Measurements from ENCODE around the gene FGD3.
"Not testable (repeated sequence)": the region's sequence is repeated elsewhere in the genome, so short reads cannot be mapped to it uniquely, and the experiment has no call there.

FGD3 gene

GRCh38 chr9:93010056-93010455 lies 62.7 kb downstream of the FGD3 start:
- no peak for DNase-seq (ENCODE audit: low spot score)

GRCh38 chr9:93010704-93011103 lies 63.4 kb downstream of the FGD3 start:
- no peak for DNase-seq (ENCODE audit: low spot score)

- DNase-seq (ENCODE audit: low spot score) = no peak
Measured at GRCh38 chr9:93011114-93011513, 63.8 kb downstream of the FGD3 start.

DNA sequence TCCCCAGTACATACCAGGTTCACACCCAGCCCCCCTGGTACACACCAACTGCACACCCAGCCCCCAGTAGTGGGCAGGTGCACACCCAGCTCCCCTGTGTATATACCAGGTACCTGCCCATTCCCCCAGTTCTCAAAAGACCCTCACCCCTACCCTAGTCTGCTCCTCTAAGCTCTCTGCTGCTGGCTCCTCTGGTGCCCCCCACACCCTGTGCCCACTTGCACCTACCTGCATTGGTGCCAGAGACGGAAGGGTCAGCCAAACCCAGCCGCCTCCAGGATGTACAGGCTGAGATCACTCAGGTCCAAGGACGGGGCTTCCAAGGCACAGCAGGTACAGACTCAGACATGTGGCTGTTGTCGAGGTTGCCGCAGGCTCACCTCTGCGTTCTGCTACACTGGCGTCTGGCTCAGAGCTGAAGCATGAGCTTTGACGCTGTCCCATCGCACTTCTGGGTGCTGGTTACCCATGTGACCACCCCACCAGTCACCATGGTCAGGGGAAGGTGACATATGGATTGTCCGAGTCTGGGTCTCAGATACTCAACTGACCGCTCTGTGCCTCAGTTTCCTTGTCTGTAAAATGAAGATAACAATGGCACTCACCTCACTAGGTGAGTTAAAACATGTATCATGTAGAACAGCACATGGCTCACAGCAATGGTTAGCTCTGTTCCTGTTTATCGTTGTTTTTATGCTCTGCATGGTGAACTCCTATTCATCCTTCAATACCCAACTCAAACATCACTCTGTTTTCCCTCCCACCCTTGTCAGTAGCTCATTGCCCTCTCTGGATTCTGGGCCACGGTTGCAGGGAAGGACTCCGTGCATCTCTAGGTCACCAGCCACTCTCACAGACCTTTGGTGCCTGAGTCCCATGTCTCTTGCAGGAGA lies 65.9 kb downstream of the FGD3 start:
- DNase-seq (ENCODE audit: low spot score) = no peak

- DNase-seq (ENCODE audit: low spot score) = no peak
Measured at GRCh38 chr9:93013856-93014582, 66.7 kb downstream of the FGD3 start.

- DNase-seq (ENCODE audit: low spot score) = not testable (repeated sequence)
Measured at GRCh38 chr9:93015190-93015589, 67.9 kb downstream of the FGD3 start.

- no peak for DNase-seq (ENCODE audit: low spot score)
Measured at GRCh38 chr9:93017621-93018020, 70.3 kb downstream of the FGD3 start.

DNA sequence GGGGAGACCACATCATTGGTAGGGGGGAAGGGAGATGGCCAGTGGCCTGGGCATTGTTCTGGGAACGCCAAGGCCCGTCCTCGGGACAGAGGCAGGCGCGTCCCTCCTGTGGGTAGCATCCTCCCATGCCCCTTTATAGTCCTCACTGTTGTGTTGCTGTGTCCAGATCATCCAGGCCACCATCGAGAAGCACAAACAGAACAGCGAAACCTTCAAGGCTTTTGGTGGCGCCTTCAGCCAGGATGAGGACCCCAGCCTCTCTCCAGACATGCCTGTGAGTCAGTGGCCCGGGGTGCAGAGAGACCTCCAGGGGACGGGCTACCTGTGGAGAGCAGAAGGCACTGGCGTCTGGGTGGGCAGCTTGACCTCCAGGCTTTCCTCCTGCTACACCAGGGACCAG lies 72.8 kb downstream of the FGD3 start:
- DNase-seq (ENCODE audit: low spot score) = no peak

- DNase-seq (ENCODE audit: low spot score) = no peak
Measured at GRCh38 chr9:93020771-93021670, 73.7 kb downstream of the FGD3 start.

GRCh38 chr9:93022066-93022465 lies 74.7 kb downstream of the FGD3 start:
- DNase-seq (ENCODE audit: low spot score) = no peak

GRCh38 chr9:93022721-93023520 lies 75.6 kb downstream of the FGD3 start:
- no peak for DNase-seq (ENCODE audit: low spot score)

GRCh38 chr9:93023521-93023815 lies 76.1 kb downstream of the FGD3 start:
- no peak for DNase-seq (ENCODE audit: low spot score)

- DNase-seq (ENCODE audit: low spot score) = no peak
Measured at GRCh38 chr9:93024646-93024910, 77.3 kb downstream of the FGD3 start.

- no peak for DNase-seq (ENCODE audit: low spot score)
Measured at GRCh38 chr9:93024986-93025630, 77.8 kb downstream of the FGD3 start.

- no peak for DNase-seq (ENCODE audit: low spot score)
Measured at GRCh38 chr9:93025736-93026135, 78.4 kb downstream of the FGD3 start.

GRCh38 chr9:93026640-93027039 lies 79.3 kb downstream of the FGD3 start:
- no peak for DNase-seq (ENCODE audit: low spot score)

DNA sequence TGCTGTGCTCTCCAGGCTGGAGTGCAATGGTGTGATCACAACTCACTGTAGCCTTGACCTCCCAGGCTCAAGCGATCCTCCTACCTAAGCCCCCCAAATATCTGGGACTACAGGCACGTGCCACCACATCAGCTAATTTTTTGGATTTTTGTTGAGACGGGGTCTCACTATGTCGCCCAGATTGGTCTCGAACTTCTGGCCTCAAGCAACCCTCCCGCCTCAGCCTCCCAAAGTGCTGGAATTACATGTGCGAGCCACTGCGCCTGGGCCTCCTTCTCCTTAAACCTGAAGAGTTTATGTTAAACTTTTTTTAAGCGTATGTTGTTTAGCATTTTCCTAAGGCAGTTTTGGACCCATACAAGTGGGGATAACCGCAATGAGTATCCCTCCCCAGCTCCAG lies 80.4 kb downstream of the FGD3 start:
- DNase-seq (ENCODE audit: low spot score) = no peak

- no peak for DNase-seq (ENCODE audit: low spot score)
Measured at GRCh38 chr9:93028448-93029006, 81.2 kb downstream of the FGD3 start.

- no peak for DNase-seq (ENCODE audit: low spot score)
Measured at GRCh38 chr9:93030642-93031628, 83.6 kb downstream of the FGD3 start.

Measured in AG08395 (cell line).